Measurements from ENCODE around the gene OR13A1. TPM values are rescaled to one million over a fixed set of nuclear protein-coding genes. Genes with fewer than 3 reads are reported as not detected.
"Not testable (repeated sequence)": the region's sequence is repeated elsewhere in the genome, so short reads cannot be mapped to it uniquely, and the experiment has no call there.

Gene OR13A1, protein sequence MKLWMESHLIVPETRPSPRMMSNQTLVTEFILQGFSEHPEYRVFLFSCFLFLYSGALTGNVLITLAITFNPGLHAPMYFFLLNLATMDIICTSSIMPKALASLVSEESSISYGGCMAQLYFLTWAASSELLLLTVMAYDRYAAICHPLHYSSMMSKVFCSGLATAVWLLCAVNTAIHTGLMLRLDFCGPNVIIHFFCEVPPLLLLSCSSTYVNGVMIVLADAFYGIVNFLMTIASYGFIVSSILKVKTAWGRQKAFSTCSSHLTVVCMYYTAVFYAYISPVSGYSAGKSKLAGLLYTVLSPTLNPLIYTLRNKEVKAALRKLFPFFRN
- total RNA-seq: not detected

DNA sequence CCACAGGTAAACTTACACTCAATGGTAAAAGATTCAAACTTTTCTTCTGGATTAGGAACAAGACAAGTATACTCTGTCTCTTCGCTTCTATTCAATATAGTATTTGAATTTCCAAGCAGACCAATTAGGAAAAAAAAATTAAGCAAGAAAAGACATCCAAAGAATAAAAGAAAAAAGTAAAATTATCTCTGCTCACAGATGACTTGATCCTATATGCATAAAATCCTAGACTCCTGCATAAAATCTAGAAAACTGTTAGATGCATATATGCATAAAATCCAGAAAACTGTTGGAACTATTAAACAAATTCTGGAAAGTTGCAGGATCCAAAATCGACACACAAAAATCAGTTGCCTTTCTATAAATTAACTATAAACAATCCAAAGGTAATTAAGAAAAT lies at the start of gene OR13A1:
OR13A1 (minus strand) TSS at position 101 of the 400 bp plus-strand sequence. CDS start 11,186 bp downstream, outside the sequence.
- peaks cover 13% of the 10 kb centered on the region for H3K9me3 Mint-ChIP-seq
- no peaks in the 10 kb centered on the region for H3K4me1 Mint-ChIP-seq
- no peaks in the 10 kb centered on the region for H3K36me3 Mint-ChIP-seq (ENCODE audit: low read depth)
- H3K27ac Mint-ChIP-seq: no peak within 1 kb of the TSS
- ATAC-seq (replicated peaks): no peak
- peaks cover 2% of the 10 kb centered on the region for H3K27me3 Mint-ChIP-seq
- no peak within 1 kb of the TSS for H3K4me3 Mint-ChIP-seq

DNA sequence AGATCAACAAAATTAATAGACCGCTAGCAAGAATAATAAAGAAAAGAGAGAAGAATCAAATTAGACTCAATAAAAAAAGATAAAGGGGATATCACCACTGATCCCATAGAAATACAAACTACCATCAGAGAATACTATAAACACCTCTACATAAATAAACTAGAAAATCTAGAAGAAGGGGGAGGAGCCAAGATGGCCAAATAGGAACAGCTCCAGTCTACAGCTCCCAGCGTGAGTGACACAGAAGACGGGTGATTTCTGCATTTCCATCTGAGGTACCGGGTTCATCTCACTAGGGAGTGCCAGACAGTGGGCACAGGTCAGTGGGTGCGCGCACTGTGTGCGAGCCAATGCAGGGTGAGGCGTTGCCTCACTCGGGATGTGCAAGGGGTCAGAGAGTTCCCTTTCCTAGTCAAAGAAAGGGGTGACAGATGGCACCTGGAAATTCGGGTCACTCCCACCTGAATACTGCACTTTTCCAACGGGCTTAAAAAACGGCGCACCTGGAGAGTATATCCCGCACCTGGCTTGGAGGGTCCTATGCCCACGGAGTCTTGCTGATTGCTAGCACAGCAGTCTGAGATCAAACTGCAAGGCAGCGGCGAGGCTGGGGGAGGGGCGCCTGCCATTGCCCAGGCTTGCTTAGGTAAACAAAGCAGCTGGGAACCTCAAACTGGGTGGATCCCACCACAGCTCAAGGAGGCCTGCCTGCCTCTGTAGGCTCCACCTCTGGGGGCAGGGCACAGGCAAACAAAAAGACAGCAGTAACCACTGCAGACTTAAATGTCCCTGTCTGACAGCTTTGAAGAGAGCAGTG lies 46.8 kb upstream of the OR13A1 start:
- not testable (repeated sequence) for H3K4me1 Mint-ChIP-seq; H3K27ac Mint-ChIP-seq; H3K9me3 Mint-ChIP-seq; H3K4me3 Mint-ChIP-seq; H3K36me3 Mint-ChIP-seq (ENCODE audit: low read depth); ATAC-seq (replicated peaks)
- H3K27me3 Mint-ChIP-seq: peaks cover 11% of the 10 kb centered on the region

DNA sequence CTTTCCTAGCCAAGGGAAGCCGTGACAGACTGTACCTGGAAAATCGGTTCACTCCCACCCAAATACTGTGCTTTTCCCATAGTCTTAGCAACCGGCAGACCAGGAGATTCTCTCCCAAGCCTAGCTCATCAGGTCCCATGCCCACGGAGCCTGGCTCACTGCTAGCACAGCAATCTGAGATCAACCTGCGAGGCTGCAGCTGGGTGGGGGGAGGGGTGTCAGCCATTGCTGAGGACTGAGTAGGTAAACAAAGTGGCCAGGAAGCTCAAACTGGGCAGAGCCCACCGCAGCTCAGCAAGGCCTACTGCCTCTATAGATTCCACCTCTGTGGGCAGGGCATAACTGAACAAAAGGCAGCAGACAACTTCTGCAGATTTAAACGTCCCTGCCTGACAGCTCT lies 43.6 kb upstream of the OR13A1 start:
- H3K4me1 Mint-ChIP-seq; H3K4me3 Mint-ChIP-seq; H3K27me3 Mint-ChIP-seq; H3K27ac Mint-ChIP-seq; ATAC-seq (replicated peaks); H3K9me3 Mint-ChIP-seq; H3K36me3 Mint-ChIP-seq (ENCODE audit: low read depth): not testable (repeated sequence)

DNA sequence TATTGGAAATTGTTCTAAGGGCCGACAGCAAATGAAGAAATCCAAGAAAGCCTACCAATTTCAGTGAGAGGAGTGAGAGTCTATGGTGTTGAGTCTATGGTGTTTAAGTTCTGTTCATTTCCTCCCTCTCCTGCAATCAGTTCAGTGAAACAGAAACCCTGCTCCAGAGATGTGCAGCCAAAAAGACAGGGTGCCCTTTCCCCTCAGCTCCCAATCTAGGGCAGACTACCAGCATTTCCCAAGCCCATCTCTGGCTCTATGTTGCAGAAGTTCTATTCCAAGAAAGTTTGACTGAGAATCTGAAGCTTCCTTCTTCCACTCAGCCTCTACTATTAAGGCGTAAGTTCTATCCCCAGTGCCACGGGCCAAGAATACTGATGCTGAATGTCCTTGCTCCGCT lies 40.1 kb upstream of the OR13A1 start:
- H3K27me3 Mint-ChIP-seq: peaks cover 7% of the 10 kb centered on the region
- H3K9me3 Mint-ChIP-seq: peaks cover 5% of the 10 kb centered on the region
- no peak overlapping the region for H3K27ac Mint-ChIP-seq

DNA sequence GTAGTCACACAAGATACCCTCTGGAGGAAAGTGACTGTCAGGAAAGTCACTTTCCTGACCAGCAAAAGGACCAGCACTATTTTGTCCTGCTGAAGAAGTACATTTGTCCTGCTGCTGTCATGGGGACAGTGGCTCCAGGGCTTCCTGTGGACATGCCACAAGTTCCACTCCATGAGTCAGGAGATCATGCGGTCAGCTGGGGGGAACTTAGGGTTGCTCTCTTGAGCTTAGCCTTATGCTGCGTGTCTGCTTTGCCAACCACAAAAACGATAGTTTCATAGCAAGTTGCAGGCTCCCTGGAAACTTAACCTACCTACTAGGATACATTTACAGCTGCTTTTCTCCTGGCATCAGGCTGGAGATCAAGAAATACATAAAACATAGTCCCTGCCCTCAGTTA lies 38.9 kb upstream of the OR13A1 start:
- ATAC-seq (replicated peaks): no peak
- no peak overlapping the region for H3K27ac Mint-ChIP-seq
- H3K9me3 Mint-ChIP-seq: no peaks in the 10 kb centered on the region
- no peaks in the 10 kb centered on the region for H3K27me3 Mint-ChIP-seq
- H3K4me1 Mint-ChIP-seq: peaks cover 14% of the 10 kb centered on the region
- H3K36me3 Mint-ChIP-seq (ENCODE audit: low read depth): no peaks in the 10 kb centered on the region
- H3K4me3 Mint-ChIP-seq: no peak overlapping the region

More for the DNA sequence above, 40.1 kb upstream of the OR13A1 start:
- peaks cover 14% of the 10 kb centered on the region for H3K4me1 Mint-ChIP-seq
- H3K4me3 Mint-ChIP-seq: no peak overlapping the region
- no peaks in the 10 kb centered on the region for H3K36me3 Mint-ChIP-seq (ENCODE audit: low read depth)
- no peak for ATAC-seq (replicated peaks)

DNA sequence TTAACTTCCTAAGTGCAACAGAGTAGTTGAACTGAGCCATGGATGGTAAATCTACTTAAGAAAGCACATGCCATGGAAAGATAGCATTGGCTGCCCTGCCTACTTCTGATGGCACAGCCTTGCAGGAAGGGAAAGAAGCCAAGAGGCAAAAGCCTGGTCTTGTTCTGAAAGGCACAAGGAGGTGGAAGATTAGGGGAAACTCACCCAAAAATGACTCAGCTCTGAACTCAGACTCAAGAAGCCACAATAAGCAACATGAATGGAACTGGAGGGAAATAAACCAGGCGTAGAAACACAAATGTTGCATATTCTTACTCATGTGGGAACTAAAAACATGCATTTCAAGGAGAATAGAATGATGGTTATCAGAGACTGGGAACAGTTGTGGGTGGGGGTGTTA lies 37.8 kb upstream of the OR13A1 start:
- H3K27ac Mint-ChIP-seq: peak overlapping the region; percentile 82
- peak; percentile 83 for ATAC-seq (replicated peaks)
- H3K36me3 Mint-ChIP-seq (ENCODE audit: low read depth): no peaks in the 10 kb centered on the region

DNA sequence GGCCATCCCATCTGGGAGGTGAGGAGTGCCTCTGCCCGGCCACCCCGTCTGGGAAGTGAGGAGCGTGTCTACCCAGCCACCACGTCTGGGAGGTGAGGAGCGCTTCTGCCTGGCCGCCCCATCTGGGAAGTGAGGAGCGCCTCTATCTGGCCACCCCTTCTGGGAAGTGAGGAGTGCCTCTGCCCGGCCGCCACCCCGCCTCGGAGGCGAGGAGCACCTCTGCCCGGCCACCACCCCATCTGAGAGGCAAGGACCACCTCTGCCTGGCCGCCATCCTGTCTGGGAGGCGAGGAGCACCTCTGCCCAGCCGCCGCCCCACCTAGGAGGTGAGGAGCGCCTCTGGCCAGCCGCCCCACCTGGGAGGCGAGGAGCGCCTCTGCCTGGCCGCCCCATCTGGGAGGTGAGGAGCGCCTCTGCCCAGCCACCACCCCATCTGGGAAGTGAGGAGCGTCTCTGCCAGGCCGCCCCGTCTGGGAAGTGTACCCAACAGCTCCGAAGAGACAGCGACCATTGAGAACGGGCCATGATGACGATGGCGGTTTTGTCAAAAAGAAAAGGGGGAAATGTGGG lies 32.9 kb upstream of the OR13A1 start:
- H3K4me1 Mint-ChIP-seq; H3K27me3 Mint-ChIP-seq; H3K27ac Mint-ChIP-seq; H3K4me3 Mint-ChIP-seq; H3K36me3 Mint-ChIP-seq (ENCODE audit: low read depth); H3K9me3 Mint-ChIP-seq; ATAC-seq (replicated peaks): not testable (repeated sequence)

More for the DNA sequence above, 37.8 kb upstream of the OR13A1 start:
- Mint-ChIP-seq H3K4me3 (peak overlapping the region; percentile 27), H3K27me3 (no peaks in the 10 kb centered on the region), H3K4me1 (peaks cover 14% of the 10 kb centered on the region), H3K9me3 (no peaks in the 10 kb centered on the region)

DNA sequence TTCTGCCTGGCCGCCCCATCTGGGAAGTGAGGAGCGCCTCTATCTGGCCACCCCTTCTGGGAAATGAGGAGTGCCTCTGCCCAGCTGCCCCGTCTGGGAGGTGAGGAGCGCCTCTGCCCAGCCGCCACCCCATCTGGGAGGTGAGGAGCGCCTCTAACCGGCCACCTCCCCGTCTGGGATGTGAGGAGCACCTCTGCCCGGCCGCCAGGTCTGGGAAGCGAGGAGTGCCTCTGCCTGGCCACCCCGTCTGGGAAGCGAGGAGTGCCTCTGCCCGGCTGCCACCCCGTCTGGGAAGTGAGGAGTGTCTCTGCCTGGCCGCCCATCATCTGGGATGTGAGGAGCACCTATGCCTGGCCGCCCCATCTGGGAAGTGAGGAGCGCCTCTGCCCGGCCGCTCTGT lies 32.1 kb upstream of the OR13A1 start:
- H3K9me3 Mint-ChIP-seq; H3K36me3 Mint-ChIP-seq (ENCODE audit: low read depth); H3K27me3 Mint-ChIP-seq; H3K4me1 Mint-ChIP-seq; H3K4me3 Mint-ChIP-seq; H3K27ac Mint-ChIP-seq; ATAC-seq (replicated peaks): not testable (repeated sequence)

DNA sequence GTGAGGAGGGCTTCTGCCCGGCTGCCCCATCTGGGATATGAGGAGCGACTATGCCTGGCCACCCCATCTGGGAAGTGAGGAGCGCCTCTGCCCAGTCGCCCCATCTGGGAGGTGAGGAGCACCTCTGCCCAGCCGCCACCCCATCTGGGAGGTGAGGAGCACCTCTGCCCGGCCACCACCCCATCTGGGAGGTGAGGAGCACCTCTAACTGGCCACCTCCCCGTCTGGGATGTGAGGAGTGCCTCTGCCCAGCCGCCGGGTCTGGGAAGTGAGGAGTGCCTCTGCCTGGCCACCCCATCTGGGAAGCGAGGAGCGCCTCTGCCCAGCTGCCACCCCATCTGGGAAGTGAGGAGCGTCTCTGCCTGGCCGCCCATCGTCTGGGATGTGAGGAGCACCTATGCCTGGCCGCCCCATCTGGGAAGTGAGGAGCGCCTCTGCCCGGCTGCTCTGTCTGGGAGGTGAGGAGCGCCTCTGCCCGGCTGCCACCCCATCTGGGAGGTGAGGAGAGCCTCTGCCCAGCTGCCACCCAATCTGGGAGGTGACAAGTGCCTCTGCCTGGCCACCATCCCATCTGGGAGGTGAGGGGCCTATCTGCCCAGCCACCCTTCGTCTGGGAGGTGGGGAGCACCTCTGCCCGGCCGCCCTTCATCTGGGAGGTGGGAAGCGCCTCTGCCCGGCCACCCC lies 31.4 kb upstream of the OR13A1 start:
- H3K4me1 Mint-ChIP-seq; ATAC-seq (replicated peaks); H3K36me3 Mint-ChIP-seq (ENCODE audit: low read depth); H3K4me3 Mint-ChIP-seq; H3K9me3 Mint-ChIP-seq; H3K27me3 Mint-ChIP-seq; H3K27ac Mint-ChIP-seq: not testable (repeated sequence)

DNA sequence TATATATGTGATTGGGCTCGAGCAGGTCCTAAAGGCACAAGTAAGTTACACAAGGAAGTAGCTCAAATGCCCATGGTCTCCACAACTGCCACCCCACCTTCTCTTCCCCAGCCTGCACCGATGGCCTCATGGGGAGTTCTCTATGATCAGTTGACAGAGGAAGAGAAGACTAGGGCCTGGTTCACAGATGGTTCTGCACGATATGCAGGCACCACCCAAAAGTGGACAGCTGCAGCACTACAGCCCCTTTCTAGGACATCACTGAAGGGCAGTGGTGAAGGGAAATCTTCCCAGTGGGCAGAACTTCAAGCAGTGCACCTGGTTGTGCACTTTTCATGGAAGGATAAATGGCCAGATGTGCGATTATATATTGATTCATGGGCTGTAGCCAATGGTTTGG lies 25.0 kb upstream of the OR13A1 start:
- not testable (repeated sequence) for H3K4me3 Mint-ChIP-seq; H3K27me3 Mint-ChIP-seq; H3K4me1 Mint-ChIP-seq; ATAC-seq (replicated peaks); H3K9me3 Mint-ChIP-seq; H3K36me3 Mint-ChIP-seq (ENCODE audit: low read depth); H3K27ac Mint-ChIP-seq

DNA sequence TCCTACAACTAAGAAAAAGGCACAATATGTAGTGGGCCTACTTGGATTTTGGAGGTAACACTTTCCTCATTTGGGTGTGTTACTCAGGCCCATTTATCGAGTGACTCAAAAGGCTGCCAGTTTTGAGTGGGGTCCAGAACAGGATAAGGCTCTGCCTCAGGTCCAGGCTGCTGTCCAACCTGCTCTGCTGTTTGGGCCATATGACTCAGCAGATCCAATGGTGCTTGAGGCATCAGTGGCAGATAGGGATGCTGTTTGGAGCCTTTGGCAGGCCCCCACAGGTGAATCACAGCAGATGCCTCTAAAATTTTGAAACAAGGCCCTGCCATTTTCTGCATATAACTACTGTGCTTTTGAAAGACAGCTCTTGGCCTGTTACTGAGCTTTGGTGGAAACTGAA lies 24.5 kb upstream of the OR13A1 start:
- Mint-ChIP-seq H3K36me3 (ENCODE audit: low read depth) (no peaks in the 10 kb centered on the region), H3K4me1 (no peaks in the 10 kb centered on the region), H3K27me3 (no peaks in the 10 kb centered on the region), H3K27ac (no peak overlapping the region), H3K9me3 (no peaks in the 10 kb centered on the region), H3K4me3 (no peak overlapping the region)
- ATAC-seq (replicated peaks): no peak

DNA sequence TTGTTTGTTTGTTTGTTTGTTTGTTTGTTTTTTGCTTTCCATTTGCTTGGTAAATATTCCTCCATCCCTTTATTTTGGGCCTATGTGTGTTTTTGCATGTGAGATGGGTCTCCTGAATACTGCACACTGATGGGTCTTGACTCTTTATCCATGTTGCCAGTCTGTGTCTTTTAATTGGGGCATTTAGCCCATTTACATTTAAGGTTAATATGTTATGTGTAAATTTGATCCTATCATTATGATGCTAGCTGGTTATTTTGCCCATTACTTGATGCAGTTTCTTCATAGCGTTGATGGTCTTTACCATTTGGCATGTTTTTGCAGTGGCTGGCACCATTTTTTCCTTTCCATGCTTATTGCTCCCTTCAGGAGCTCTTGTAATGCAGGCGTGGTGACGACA lies 16.4 kb upstream of the OR13A1 start:
- H3K27ac Mint-ChIP-seq; ATAC-seq (replicated peaks); H3K4me3 Mint-ChIP-seq; H3K27me3 Mint-ChIP-seq; H3K36me3 Mint-ChIP-seq (ENCODE audit: low read depth); H3K4me1 Mint-ChIP-seq: not testable (repeated sequence)
- H3K9me3 Mint-ChIP-seq: peaks cover 13% of the 10 kb centered on the region

DNA sequence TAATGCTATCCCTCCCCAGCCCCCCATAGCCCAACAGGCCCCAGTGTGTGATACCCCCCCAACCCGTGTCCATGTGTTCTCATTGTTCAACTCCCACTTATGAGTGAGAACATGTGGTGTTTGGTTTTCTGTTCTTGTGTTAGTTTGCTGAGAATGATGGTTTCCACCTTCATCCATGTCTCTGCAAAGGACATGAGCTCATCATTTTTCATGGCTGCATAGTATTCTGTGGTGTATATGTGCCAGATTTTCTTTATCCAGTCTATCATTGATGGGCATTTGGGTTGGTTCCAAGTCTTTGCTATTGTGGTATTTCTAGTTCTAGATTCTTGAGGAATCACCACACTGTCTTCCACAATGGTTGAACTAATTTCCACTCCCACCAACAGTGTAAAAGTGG lies 11.5 kb upstream of the OR13A1 start:
- H3K36me3 Mint-ChIP-seq (ENCODE audit: low read depth); ATAC-seq (replicated peaks); H3K27me3 Mint-ChIP-seq; H3K27ac Mint-ChIP-seq; H3K4me3 Mint-ChIP-seq; H3K4me1 Mint-ChIP-seq: not testable (repeated sequence)
- H3K9me3 Mint-ChIP-seq: peaks cover 13% of the 10 kb centered on the region

DNA sequence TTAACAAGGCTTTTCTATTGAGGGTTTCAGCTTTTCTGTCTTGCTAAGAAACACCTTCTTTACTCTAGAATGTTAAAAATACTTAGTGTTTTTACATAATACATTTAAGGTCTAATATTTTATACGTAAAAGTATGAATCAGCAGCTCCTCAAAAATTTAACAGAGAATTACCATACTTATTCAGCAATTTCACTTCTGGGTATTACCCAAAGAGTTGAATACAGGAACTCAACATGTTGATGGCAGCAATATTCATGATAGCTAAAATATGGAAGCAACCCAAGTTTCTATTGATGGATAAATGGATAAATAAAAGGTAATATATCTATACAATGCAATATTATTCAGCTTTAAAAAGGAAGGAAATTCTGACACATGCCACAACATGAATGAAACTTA lies 9.7 kb upstream of the OR13A1 start:
- H3K9me3 Mint-ChIP-seq: peaks cover 19% of the 10 kb centered on the region
- peaks cover 4% of the 10 kb centered on the region for H3K27me3 Mint-ChIP-seq
- no peak overlapping the region for H3K4me3 Mint-ChIP-seq
- no peaks in the 10 kb centered on the region for H3K4me1 Mint-ChIP-seq
- H3K36me3 Mint-ChIP-seq (ENCODE audit: low read depth): no peaks in the 10 kb centered on the region
- ATAC-seq (replicated peaks): no peak
- H3K27ac Mint-ChIP-seq: no peak overlapping the region
